Lung (tissue), 12 donors: ENCODE results near the gene TMEM192. TPM values are rescaled to one million over a fixed set of nuclear protein-coding genes. Genes with fewer than 3 reads are reported as not detected.
"Not testable (repeated sequence)": the region's sequence is repeated elsewhere in the genome, so short reads cannot be mapped to it uniquely, and the experiment has no call there.

Source experiments
- ATAC-seq: fragments of 200-7000 bp; cut with Tn5 transposase; one replicate; pipeline ENCODE4 v1.9.1; 2020; ENCODE audit warnings: moderate number of reproducible peaks; ENCODE audit not compliant: insufficient read depth, low FRiP score
- DNase-seq, 3 donors: peaks; one replicate each; pipeline ENCODE4 v3.0.0-alpha.2; 2013 to 2017
- H3K27ac ChIP-seq, 2 donors: one replicate each; pipeline ENCODE4 v1.5.1; 2013; ENCODE audit warnings: mild to moderate bottlenecking in 2 of 2, moderate library complexity in 2 of 2, control low read depth in 1 of 2, inconsistent platforms in 1 of 2, low read depth in 1 of 2, low read length in 1 of 2
- H3K27me3 ChIP-seq, 3 donors: one replicate each; pipeline ENCODE4 v1.5.1; 2013; ENCODE audit warnings: low read length in 2 of 3; ENCODE audit not compliant: control insufficient read depth in 3 of 3, insufficient read depth in 3 of 3
- H3K36me3 ChIP-seq, 4 donors: one replicate each; pipeline ENCODE4 v1.5.1; 2013; ENCODE audit warnings: low read length in 4 of 4, mild to moderate bottlenecking in 1 of 4, moderate library complexity in 1 of 4; ENCODE audit not compliant: control insufficient read depth in 4 of 4, insufficient read depth in 4 of 4
- H3K4me1 ChIP-seq, 5 donors: one replicate each; pipeline ENCODE4 v1.5.1; 2013; ENCODE audit warnings: low read length in 5 of 5, mild to moderate bottlenecking in 2 of 5, moderate library complexity in 1 of 5; ENCODE audit not compliant: control insufficient read depth in 5 of 5, insufficient read depth in 5 of 5
- H3K4me3 ChIP-seq: one replicate; pipeline ENCODE4 v1.5.1; 2013; ENCODE audit warnings: mild to moderate bottlenecking, control low read depth, moderate library complexity
- H3K9ac ChIP-seq, 2 donors: one replicate each; pipeline ENCODE4 v1.5.1; 2013; ENCODE audit warnings: low read length in 2 of 2, control low read depth in 1 of 2; ENCODE audit not compliant: insufficient read depth in 1 of 2
- H3K9me3 ChIP-seq, 4 donors: one replicate each; pipeline ENCODE4 v1.5.1; 2013; ENCODE audit warnings: low read length in 3 of 4, mild to moderate bottlenecking in 1 of 4, moderate library complexity in 1 of 4; ENCODE audit not compliant: control insufficient read depth in 4 of 4, insufficient read depth in 3 of 4
- CTCF ChIP-seq: IDR thresholded peaks from 2 replicates; pipeline ENCODE4 v1.5.1; 2012; ENCODE audit warnings: mild to moderate bottlenecking; ENCODE audit errors: control extremely low read depth, extremely low read depth
- WGBS, 2 donors: extraction: QIAGEN DNeasy Blood & Tissue Kit; methylation state at CpG; one replicate each; pipeline ENCODE4 v1.1.7; 2013; 5-methylcytosine and 5-hydroxymethylcytosine counted together
- polyA plus RNA-seq, 2 donors: library from polyadenylated mRNA; stranded (reverse); fragments of 200-250 nt; gene quantifications; one replicate each; pipeline ENCODE4 v1.2.1, GENCODE V29; 2013
- total RNA-seq, 2 donors: library from RNA; depleted of rRNA in 1 of 2; stranded (reverse); fragments of >200 nt in 1 of 2; gene quantifications; one replicate each; pipeline ENCODE4 v1.2.1, GENCODE V29; 2014 to 2021
- donor health status: control.
- donor health status: control.
- donor health status: Bipolar disorder and iron deficiency.
- donor health status: healthy.
- donor health status: DM: yes; HTN: yes; CAD: no.

TMEM192 gene
- total and polyA plus RNA-seq, 4 donors: 8.9 to 16.4 (median 15.2) TPM

- no peak for TF ChIP-seq CTCF
- 76 to 86% methylated on average over 7 of the region's 7 CpGs for WGBS, 2 donors
- ATAC-seq (no peak), DNase-seq (no peak)
- Histone ChIP-seq H3K9ac (no peak overlapping the region), H3K9me3 (peaks cover 0 to 4% (median 0%) of the 10 kb centered on the region in 4 donors), H3K27ac (no peak overlapping the region), H3K27me3 (no peaks in the 10 kb centered on the region), H3K4me3 (no peak overlapping the region), H3K4me1 (no peaks in the 10 kb centered on the region), H3K36me3 (no peaks in the 10 kb centered on the region)
Measured at GRCh38 chr4:165027762-165028402, 84.8 kb downstream of the TMEM192 start.

GRCh38 chr4:165025782-165026181 is 86.9 kb downstream of the TMEM192 start:
- H3K4me1 ChIP-seq, ATAC-seq, H3K27ac ChIP-seq, H3K27me3 ChIP-seq, H3K9me3 ChIP-seq, DNase-seq, H3K36me3 ChIP-seq, H3K9ac ChIP-seq, H3K4me3 ChIP-seq: not testable (repeated sequence)
- 94% methylated on average over 8 of the region's 8 CpGs for WGBS, 2 donors

Other genes with a start within 250 kb of the TMEM192 start
- gene APELA, start 235.7 kb downstream of the TMEM192 start, total RNA-seq: not detected
- under 1 TPM in 1 of 2 donors, not detected in 1; 0.35 TPM for gene APELA, start 235.7 kb downstream of the TMEM192 start, polyA plus RNA-seq
- 1 to 10 TPM; 1.4 to 1.8 TPM for gene TRIM61, start 135.2 kb downstream of the TMEM192 start, total RNA-seq
- gene TRIM61, start 135.2 kb downstream of the TMEM192 start, polyA plus RNA-seq: 1 to 10 TPM in 1 of 2 donors, under 1 TPM in 1; 0.98 to 1.3 TPM
- gene TRIM60, start 80.9 kb downstream of the TMEM192 start, total RNA-seq: not detected
- gene TRIM60, start 80.9 kb downstream of the TMEM192 start, polyA plus RNA-seq: not detected
- gene TRIM75, start 59.0 kb downstream of the TMEM192 start, total RNA-seq: not detected
- gene TRIM75, start 59.0 kb downstream of the TMEM192 start, polyA plus RNA-seq: not detected
- 10 to 100 TPM; 25.0 to 43.0 TPM for gene KLHL2, start 94.7 kb upstream of the TMEM192 start, total RNA-seq
- 10 to 100 TPM; 17.3 to 42.5 TPM for gene KLHL2, start 94.7 kb upstream of the TMEM192 start, polyA plus RNA-seq
- 100 to 1,000 TPM; 135 to 257 TPM for gene MSMO1, start 214.8 kb upstream of the TMEM192 start, total RNA-seq
- 100 to 1,000 TPM; 164 to 186 TPM for gene MSMO1, start 214.8 kb upstream of the TMEM192 start, polyA plus RNA-seq